GM12891 (cell line): ENCODE results near the gene GARIN5A.

Experiments
- PAX5 ChIP-seq: IDR thresholded peaks from 2 replicates; pipeline ENCODE4 v1.6.1; 2011; ENCODE audit warnings: low read length, moderate library complexity, mild to moderate bottlenecking; ENCODE audit not compliant: insufficient read depth, severe bottlenecking
- POLR2A ChIP-seq: IDR thresholded peaks from 2 replicates; pipeline ENCODE4 v1.6.1; 2011; ENCODE audit warnings: low read depth, low read length, control low read depth
- POLR2AphosphoS5 ChIP-seq: IDR thresholded peaks from 2 replicates; pipeline ENCODE4 v1.6.1; 2011; ENCODE audit warnings: low read depth, low read length, control low read depth
- SPI1 ChIP-seq: IDR thresholded peaks from 2 replicates; pipeline ENCODE4 v1.6.1; 2011; ENCODE audit warnings: low read depth, low read length, control low read depth
- TAF1 ChIP-seq: IDR thresholded peaks from 2 replicates; pipeline ENCODE4 v1.6.1; 2011; ENCODE audit warnings: low read depth, low read length, control low read depth

DNA sequence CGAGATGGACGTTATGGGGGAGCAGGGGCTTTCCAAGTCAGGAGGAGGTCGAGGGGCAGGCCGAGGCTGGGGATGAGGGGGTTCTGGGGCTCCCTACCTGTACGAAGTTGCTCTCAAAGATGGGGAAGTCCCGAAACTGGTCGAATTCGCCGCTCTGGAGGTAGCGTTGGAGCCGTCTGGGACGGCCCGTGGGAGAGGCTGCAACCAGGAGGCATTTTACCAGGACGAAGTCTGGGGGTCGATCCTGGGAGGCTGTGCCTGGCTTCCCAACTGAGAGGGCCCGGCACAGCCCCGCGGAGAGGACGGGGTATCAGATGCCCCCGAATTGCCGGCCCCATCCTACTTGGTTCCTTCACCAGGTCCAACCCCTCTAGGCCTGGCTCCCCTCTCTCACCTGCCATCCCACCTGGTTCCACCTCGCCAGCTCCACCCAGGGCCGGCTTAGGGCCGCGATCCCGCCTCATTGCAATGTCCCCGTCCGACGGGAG is 868 bp downstream of the GARIN5A start:
- TF ChIP-seq POLR2A: no peak
- no peak for TF ChIP-seq POLR2AphosphoS5
- TF ChIP-seq PAX5: no peak
- no peak for TF ChIP-seq TAF1
- no peak for TF ChIP-seq SPI1
